GDM1 (cell line): ENCODE measurements around the gene GAPVD1.
"Not testable (repeated sequence)": the region's sequence is repeated elsewhere in the genome, so short reads cannot be mapped to it uniquely, and the experiment has no call there.

Source experiments
- DNase-seq: peaks from one replicate; lab custom pipeline; 2025; lab: John Stamatoyannopoulos, UW

Gene GAPVD1

GRCh38 chr9:125374443-125375309 is 113.0 kb downstream of the GAPVD1 start:
- DNase-seq: peak; percentile 58

GRCh38 chr9:125375820-125376219 is 114.2 kb downstream of the GAPVD1 start:
- DNase-seq: no peak

DNA sequence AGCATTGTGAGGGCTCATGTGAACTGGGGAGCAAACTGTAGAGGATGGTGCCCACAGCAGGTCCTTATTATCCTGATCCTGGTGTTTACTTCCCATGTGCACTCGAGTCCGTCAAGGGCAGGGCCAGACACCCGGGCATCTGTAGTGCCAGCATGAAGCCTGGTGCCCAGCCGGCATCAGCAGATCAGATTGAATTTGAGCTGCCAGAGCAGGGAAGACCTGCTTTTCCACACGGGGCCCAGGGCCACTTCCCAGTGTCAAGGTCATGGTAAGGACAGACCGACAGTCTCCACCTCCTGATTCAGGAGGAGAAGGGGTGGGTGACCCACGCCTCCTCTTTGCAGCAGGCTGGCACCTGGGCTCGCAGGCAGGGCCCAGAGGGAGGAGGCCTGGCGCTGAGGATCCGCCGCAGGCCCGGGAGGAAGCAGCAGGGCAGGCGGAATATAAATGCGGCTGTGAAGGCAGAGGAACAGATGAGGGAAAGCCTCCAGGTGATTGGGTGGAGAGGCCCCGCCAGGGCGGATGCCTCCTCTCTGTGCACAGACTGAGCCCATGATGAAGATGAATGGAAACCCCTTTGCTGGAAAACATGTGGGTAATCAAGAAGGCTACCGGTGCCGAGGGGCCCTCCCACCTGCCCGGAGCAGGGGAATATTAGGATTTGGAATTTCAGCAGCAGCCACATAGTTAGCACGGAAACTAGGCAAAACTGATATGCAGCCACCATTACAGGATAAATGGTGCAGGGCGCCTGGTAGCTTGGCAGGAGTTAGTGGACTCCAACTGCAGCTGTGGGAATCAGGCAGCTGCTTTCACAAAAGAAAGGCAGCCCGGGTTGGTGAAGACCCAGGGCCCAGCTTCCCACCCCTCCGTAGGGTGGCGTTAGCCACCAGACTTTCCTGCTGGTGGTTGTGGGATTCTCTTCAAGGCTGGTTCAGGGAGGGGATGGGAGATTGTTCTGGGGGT is 114.9 kb downstream of the GAPVD1 start:
- no peak for DNase-seq

DNA sequence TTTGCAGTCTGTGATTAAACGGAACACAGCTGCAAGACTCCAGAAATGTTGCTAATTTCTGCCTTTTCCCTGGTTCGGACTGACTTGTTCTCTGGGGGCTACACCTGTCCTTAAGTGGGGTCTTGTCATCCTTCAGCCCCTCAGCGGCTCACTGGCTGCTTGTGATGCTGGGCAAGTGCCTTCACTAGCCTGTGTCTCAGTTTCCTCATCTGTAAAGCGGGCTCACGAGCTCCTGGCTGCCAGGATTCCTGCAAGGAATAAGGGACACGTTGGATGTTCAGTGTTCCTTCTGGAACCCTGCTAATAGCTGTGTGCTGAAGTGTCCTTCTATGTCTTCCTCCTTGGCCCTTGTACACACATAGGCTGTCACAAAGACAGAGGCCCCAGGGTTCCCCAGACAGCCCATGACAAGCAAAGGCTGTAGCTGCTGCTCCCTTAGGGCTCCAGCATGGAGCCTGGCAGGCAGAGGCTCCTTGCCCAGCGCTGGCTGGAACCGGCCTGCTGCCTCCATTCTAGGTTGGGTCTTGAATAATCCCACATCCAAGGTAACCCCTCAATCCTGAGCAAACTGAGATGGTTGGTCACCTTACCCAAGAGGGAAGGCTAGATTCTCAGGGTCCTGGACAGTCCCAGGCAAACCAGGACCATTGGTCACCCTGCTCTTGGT is 116.1 kb downstream of the GAPVD1 start:
- no peak for DNase-seq

DNA sequence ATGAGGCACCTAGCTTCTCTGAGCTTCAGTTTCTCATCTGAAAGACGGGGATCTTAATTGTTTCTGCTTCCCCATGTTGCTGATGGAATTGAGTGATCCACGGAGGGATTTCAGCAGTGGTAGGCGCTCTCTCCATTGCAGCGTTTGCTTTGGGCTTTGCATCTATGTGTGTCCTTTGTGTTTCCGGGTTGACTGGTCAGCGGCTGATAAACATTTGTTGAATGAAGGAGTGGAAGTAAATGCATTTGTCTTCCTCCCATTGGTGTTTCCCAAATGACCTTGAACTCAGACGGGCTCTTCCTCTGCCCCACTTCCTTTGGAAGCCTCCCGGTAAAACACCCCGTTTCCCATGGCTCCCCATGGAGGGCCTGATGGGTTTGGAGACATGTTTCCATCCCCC is 117.2 kb downstream of the GAPVD1 start:
- DNase-seq: no peak

GRCh38 chr9:125379208-125379607 is 117.6 kb downstream of the GAPVD1 start:
- DNase-seq: no peak

- DNase-seq: no peak
Observed at GRCh38 chr9:125380406-125380805, 118.8 kb downstream of the GAPVD1 start.

DNA sequence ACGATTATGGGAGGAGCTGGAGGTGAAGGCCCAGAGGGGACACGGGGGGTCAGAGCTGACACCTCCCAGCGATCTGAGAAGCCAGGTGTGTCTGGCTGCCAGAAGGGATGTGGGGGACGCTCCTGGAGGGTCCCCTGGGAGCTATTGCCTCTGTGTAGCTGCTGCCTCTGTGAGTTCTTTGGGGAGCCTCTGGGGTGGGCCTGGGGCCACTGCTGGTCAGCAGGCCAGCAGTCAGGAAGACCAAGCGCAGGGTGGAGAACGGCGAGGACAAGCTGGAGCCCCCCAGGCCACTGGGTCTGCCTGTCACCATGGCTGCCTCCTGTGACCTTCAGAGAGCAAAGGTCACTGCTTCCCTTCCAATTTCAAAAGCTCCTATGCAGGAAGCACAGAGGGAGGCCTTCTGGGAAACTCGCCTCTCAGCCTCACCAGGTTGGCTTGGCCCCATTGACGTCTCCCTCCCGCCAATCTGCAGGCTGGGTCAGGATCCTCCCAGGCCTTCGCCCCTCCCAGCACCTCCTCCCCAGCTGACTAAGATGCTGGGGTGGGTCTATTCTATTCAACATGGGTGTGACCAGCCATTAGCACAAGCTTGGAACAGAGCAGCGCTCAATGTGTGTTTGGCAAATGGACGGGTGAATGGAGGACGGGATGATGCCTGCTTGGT is 126.4 kb downstream of the GAPVD1 start:
- DNase-seq: no peak

GRCh38 chr9:125388978-125389377 is 127.4 kb downstream of the GAPVD1 start:
- no peak for DNase-seq

- DNase-seq: no peak
Observed at GRCh38 chr9:125391704-125392103, 130.1 kb downstream of the GAPVD1 start.

DNA sequence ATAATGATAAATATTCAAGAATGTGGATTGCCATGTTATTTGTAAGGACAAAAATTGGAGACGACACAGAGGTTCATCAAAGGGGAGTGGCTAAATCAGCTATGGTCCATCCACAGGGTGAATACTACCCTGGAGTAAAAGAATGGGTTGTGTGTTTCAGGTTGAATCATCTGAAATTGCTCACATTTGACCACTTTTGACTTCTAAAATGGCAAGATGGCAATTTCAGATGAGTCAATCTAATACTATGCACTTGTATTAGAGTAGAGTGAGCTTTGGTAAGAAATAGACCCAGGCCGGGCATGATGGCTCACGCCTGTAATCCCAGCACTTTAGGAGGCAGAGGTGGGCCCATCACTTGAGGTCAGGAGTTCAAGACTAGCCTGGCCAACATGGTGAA is 131.8 kb downstream of the GAPVD1 start:
- no peak for DNase-seq

GRCh38 chr9:125396799-125397198 is 135.2 kb downstream of the GAPVD1 start:
- no peak for DNase-seq

DNA sequence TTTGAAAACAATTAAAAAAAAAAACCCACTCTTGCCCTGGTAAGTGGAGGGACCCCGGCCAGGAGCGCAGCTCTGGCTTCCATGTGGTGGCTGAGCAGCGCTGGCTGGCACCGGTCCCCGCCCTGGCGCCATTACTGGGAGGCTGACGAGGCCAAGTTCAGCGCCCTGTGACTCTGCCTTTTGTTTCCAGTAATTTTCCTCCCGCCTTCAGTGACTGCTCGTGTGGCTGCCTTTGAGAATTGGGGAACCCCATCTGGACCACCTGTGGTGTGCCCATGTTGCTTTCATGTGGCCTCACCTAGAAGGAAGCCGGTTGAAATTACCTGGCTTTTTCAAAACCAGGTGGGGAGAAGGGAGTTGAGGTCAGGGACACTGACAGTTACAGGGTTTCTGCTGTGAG is 136.1 kb downstream of the GAPVD1 start:
- DNase-seq: no peak

DNA sequence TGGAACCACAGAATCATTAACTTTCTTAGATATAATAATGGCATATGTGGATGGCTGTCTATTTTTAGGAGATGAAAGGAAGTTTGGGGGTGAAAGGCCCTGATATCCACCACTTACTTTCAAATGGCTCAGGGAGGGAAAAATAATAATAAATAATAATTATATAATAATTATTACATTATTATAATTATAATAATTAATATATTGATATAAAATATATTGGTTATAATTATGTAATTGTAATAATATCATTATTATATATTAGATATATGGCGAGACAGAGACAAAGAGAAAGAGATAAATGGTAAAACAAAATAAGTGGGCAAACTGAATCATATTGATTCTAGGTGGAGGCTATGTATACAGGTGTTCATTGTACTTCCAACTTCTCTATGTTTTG is 136.6 kb downstream of the GAPVD1 start:
- DNase-seq: no peak

DNA sequence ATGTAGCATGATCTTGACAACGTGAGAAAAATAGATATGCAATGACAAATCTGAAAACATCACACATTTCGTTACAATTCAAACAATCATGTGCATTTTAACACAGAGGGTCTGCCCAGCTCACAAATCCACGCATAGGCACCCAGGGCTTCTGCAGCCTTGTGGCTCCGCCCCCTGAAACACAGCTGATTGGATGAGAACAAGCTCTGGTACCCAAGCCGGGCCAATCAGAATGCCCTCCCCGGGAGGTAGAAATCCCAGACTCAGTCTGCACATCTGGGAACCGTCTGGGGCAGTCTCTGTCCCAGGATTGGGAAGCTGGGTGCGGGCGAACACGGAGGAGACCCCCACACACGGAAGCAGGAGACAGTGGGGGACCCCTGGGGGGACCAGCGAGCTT is 137.5 kb downstream of the GAPVD1 start:
- DNase-seq: no peak

DNA sequence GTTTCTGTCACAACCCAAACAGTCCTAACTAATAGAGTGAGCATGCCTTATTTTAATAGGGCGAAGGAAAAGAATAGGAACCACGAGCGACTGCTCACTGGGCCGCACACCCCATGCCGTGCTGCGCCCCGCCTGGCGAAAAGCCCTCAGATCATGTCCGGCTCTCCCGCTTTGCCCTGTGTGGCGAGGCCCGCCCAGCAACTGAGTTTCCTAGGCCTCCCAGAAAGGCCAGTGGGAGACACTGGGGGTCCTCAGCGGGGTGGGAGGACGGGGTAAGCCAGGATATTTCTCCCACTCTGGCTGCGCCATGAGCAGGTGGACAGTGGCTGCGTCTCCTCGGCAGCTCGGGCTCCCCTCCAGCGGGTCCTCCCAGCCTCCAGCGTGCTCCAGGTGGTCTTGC is 138.0 kb downstream of the GAPVD1 start:
- no peak for DNase-seq

DNA sequence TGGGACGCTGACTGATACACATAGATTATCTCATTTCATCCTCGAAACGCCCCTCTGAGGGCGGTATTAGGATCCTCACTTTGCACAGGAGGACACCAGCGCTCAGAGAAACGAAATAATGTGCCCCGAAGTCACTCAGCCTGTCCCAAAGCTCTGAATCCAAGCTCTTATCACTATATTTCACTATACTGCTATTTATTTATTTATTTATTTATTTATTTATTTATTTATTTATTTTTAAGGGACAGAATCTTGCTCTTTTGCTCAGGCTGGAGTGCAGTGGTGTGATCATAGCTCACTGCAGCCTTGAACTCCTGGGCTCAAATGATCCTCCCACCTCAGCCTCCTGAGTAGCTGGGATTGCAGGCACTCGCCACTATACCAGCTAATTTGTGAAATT is 138.6 kb downstream of the GAPVD1 start:
- DNase-seq: not testable (repeated sequence)

- DNase-seq: no peak
Observed at GRCh38 chr9:125400725-125401716, 139.4 kb downstream of the GAPVD1 start.

GRCh38 chr9:125404733-125405132 is 143.1 kb downstream of the GAPVD1 start:
- no peak for DNase-seq
